PC-9 (cell line): ENCODE results near the gene MCC. TPM values are rescaled to one million over a fixed set of nuclear protein-coding genes. Genes with fewer than 3 reads are reported as not detected.

Experiments
- BruUV-seq: library from RNA; stranded (reverse); fragments of 400-500 nt; replicated peaks from 2 replicates; lab custom pipeline; 2021; lab: Mats Ljungman, UMichigan
- CTCF ChIA-PET: fragments of 300-600 bp; sonication (Branson Sonifier 250); formaldehyde crosslinking; loops from one replicate; lab custom pipeline; 2022; ENCODE audit warnings: antibody characterized with exemption; lab: Charles Lee
- POLR2A ChIA-PET: fragments of 300-600 bp; sonication (Branson Sonifier 250); formaldehyde crosslinking; loops from one replicate; lab custom pipeline; 2022; ENCODE audit warnings: antibody characterized with exemption; ENCODE audit not compliant: unreplicated experiment; lab: Charles Lee
- DNase-seq, 2 experiments: peaks; one replicate each; pipeline versions ENCODE4 v3.0.0 to v3.0.0-alpha.2; 2015 to 2022; ENCODE audit warnings: mixed read lengths in 1 of 2
- H2AFZ ChIP-seq: fragments of 200-600 bp; sonication (generic); 2 replicates; pipeline ENCODE4 v1.8.1; 2017; ENCODE audit warnings: antibody characterized with exemption
- H3F3A ChIP-seq: fragments of 200-600 bp; sonication (generic); 2 replicates; pipeline ENCODE4 v1.8.1; 2017; ENCODE audit warnings: antibody characterized with exemption, mild to moderate bottlenecking, low read depth; ENCODE audit not compliant: insufficient read depth
- H3K27ac ChIP-seq: fragments of 200-600 bp; sonication (generic); 2 replicates; pipeline ENCODE4 v1.6.1; 2016; ENCODE audit warnings: mixed run types
- H3K27me3 ChIP-seq: fragments of 200-600 bp; sonication (generic); 2 replicates; pipeline ENCODE4 v1.6.1; 2016; ENCODE audit warnings: low read depth, mixed run types; ENCODE audit not compliant: insufficient read depth
- H3K36me3 ChIP-seq: fragments of 200-600 bp; sonication (generic); 2 replicates; pipeline ENCODE4 v1.6.1; 2016; ENCODE audit warnings: low read depth, mixed run types
- H3K4me1 ChIP-seq: fragments of 200-600 bp; sonication (generic); replicated peaks from 2 replicates; pipeline ENCODE4 v1.6.1; 2016; ENCODE audit warnings: mixed run types; ENCODE audit not compliant: insufficient read depth
- H3K4me2 ChIP-seq: fragments of 200-600 bp; sonication (generic); 2 replicates; pipeline ENCODE4 v1.6.1; 2017; ENCODE audit warnings: mixed run types
- H3K4me3 ChIP-seq: fragments of 200-600 bp; sonication (generic); 2 replicates; pipeline ENCODE4 v1.6.1; 2016; ENCODE audit warnings: mixed run types
- H3K79me2 ChIP-seq: fragments of 200-600 bp; sonication (generic); 2 replicates; pipeline ENCODE4 v1.6.1; 2017; ENCODE audit warnings: low read depth, mixed run types
- H3K9me2 ChIP-seq: fragments of 200-600 bp; sonication (generic); 2 replicates; pipeline ENCODE4 v1.8.1; 2017; ENCODE audit warnings: mild to moderate bottlenecking; ENCODE audit not compliant: insufficient read depth
- H3K9me3 ChIP-seq: fragments of 200-600 bp; sonication (generic); 2 replicates; pipeline ENCODE4 v1.8.1; 2016; ENCODE audit warnings: low read depth; ENCODE audit not compliant: insufficient read depth
- H4K20me1 ChIP-seq: fragments of 200-600 bp; sonication (generic); 2 replicates; pipeline ENCODE4 v1.8.1; 2017; ENCODE audit not compliant: insufficient read depth
- EZH2 ChIP-seq: fragments of 200-600 bp; sonication (generic); IDR thresholded peaks from 2 replicates; pipeline ENCODE4 v1.8.0; 2017; ENCODE audit warnings: antibody characterized with exemption, low read depth
- intact Hi-C: fragments of 100-400 bp; cut with micrococcal nuclease; formaldehyde crosslinking; loops from one replicate; pipeline ENCODE4 v1.10.0; 2022; ENCODE audit not compliant: unreplicated experiment
- total RNA-seq: library from RNA; stranded (reverse); gene quantifications from 2 replicates; pipeline ENCODE4 v1.2.3, GENCODE V29; 2021
- TF ChIP-seq, protein P1 (sequence below): fragments of 200-600 bp; sonication (generic); conservative IDR thresholded peaks from 2 replicates; pipeline ENCODE4 v1.6.1; 2017; ENCODE audit warnings: mixed run types, antibody characterized with exemption, mild to moderate bottlenecking, moderate library complexity

MCC gene
- total RNA-seq, 1 experiment from 2014 or later = 2.5 TPM

DNA sequence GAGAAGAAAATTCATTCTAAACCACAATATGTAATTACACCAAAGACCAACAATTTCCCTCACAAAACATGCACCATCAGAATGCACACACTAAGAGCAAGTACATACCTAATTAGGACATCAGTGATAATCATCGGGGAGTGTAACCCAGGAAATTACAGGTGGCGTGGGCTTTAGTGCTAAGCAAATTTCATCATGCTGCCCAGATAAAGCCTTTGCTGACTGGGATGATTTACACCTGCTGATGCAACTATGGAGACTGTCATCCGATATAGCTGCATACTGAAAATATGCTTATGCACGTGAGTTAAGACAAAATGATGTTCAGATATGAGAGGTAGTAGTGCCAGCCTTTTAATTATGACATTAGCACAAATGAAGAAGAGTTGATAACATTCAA is 388.4 kb downstream of the MCC start:
- intact Hi-C loops = no loop called here
- Histone ChIP-seq H3K4me3 (no peak overlapping the region), H3K4me1 (no peaks in the 10 kb centered on the region), H3K27me3 (no peaks in the 10 kb centered on the region), H4K20me1 (no peaks in the 10 kb centered on the region), H3F3A (no peaks in the 10 kb centered on the region), H3K9me2 (no peaks in the 10 kb centered on the region), H3K79me2 (no peaks in the 10 kb centered on the region), H3K4me2 (no peak overlapping the region), H3K27ac (no peak overlapping the region), H3K36me3 (no peaks in the 10 kb centered on the region), H3K9me3 (no peaks in the 10 kb centered on the region), H2AFZ (no peak overlapping the region)
- no peak for DNase-seq
- ChIA-PET CTCF (no interaction called here), POLR2A (no interaction called here)
- BruUV-seq = no TSS peak
- TF ChIP-seq, protein P1, sequence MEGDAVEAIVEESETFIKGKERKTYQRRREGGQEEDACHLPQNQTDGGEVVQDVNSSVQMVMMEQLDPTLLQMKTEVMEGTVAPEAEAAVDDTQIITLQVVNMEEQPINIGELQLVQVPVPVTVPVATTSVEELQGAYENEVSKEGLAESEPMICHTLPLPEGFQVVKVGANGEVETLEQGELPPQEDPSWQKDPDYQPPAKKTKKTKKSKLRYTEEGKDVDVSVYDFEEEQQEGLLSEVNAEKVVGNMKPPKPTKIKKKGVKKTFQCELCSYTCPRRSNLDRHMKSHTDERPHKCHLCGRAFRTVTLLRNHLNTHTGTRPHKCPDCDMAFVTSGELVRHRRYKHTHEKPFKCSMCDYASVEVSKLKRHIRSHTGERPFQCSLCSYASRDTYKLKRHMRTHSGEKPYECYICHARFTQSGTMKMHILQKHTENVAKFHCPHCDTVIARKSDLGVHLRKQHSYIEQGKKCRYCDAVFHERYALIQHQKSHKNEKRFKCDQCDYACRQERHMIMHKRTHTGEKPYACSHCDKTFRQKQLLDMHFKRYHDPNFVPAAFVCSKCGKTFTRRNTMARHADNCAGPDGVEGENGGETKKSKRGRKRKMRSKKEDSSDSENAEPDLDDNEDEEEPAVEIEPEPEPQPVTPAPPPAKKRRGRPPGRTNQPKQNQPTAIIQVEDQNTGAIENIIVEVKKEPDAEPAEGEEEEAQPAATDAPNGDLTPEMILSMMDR = no peak
- no peak for TF ChIP-seq EZH2

DNA sequence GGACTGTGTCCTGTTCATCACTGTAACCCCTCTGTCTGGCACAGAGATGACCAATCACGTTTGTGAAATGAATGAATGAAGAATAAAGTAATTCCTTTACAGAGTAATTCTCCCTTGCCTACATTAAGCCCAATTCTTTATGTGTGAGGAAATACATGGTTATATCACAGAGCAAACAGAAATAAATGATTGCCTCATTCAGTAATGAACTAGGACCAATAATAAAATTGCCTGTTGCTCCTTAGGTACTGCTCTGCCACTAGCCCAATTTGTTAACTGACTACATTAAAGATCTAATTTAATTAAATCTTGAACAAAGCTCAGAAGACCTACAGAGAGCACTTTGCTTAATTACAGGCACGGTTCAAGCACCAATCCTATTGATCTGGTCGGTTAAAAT is 389.9 kb downstream of the MCC start:
- Histone ChIP-seq H3K9me3 (no peaks in the 10 kb centered on the region), H2AFZ (no peak overlapping the region), H3K4me1 (no peaks in the 10 kb centered on the region), H3F3A (no peaks in the 10 kb centered on the region), H3K36me3 (no peaks in the 10 kb centered on the region), H3K27ac (no peak overlapping the region), H3K4me3 (no peak overlapping the region), H3K79me2 (no peaks in the 10 kb centered on the region), H3K27me3 (no peaks in the 10 kb centered on the region), H4K20me1 (no peaks in the 10 kb centered on the region), H3K4me2 (no peak overlapping the region), H3K9me2 (no peaks in the 10 kb centered on the region)
- intact Hi-C loops = no loop called here
- no peak for DNase-seq
- POLR2A ChIA-PET = no interaction called here
- CTCF ChIA-PET = no interaction called here
- BruUV-seq = no TSS peak
- TF ChIP-seq, protein P1 = no peak
- TF ChIP-seq EZH2 = no peak

DNA sequence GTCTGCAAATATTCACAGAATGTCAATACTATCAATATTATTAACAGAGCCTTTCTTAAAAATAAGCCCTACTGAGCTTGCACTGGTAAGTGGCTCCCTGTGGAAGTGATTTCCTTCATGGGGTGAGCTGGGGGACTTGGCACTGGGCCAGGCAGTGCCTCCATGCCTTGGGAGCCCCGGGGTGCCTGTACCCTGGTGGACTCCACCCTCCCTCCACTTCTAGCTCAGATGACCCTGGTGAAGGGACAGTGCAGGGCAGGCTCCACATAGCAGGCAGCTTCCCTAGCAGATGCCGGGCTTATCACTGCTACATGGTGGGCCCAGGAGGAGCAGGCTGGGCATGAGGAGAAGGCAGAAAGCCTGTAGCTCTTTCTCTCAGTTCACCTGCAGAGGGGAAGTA is 392.4 kb downstream of the MCC start:
- intact Hi-C loops = no loop called here
- ChIA-PET POLR2A (no interaction called here), CTCF (no interaction called here)
- H3K79me2 ChIP-seq = no peaks in the 10 kb centered on the region
- no peak overlapping the region for H3K4me3 ChIP-seq
- no peak overlapping the region for H2AFZ ChIP-seq
- TF ChIP-seq, protein P1 = no peak
- no peak for TF ChIP-seq EZH2
- DNase-seq = no peak
- H3K27ac ChIP-seq = no peak overlapping the region
- H3K4me1 ChIP-seq = no peaks in the 10 kb centered on the region
- BruUV-seq = no TSS peak
- H3K9me3 ChIP-seq = no peaks in the 10 kb centered on the region
- no peaks in the 10 kb centered on the region for H3K36me3 ChIP-seq
- H3K9me2 ChIP-seq = no peaks in the 10 kb centered on the region
- no peak overlapping the region for H3K4me2 ChIP-seq
- H4K20me1 ChIP-seq = no peaks in the 10 kb centered on the region
- H3K27me3 ChIP-seq = no peaks in the 10 kb centered on the region
- H3F3A ChIP-seq = no peaks in the 10 kb centered on the region
